Measurements from ENCODE around the gene TAF15. TPM values are rescaled to one million over a fixed set of nuclear protein-coding genes. Genes with fewer than 3 reads are reported as not detected.

Gene TAF15
- polyA plus RNA-seq, 1 donor (not counting 4 experiments of a cell fraction or from before 2014, with no cell fraction given), result 101 TPM

DNA sequence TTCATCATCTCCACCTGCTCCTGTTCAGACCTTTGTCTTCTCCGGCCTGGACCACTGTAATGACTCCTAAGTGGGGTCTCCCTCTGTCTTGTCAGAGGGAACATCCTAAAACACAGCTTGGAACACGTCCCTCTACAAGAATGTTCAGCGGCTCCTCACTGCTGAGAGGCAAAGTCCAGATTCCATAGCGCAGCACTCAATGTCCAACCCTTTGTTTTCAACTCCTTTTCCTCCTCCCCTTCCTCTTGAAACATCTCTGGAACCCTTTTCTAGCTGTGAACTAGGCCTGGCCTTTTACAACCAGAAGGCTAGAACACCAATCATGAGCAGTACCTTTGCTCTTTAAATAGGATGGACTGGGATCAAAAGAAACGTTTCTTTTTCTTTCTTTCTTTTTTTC, 47.7 kb upstream of the TAF15 start:
- DNase-seq (ENCODE audit: low read depth, low spot score), result no peak
- H3K9me1 ChIP-seq (ENCODE audit: control insufficient read depth, extremely low read depth, insufficient read depth, low read length), result no peaks in the 10 kb centered on the region
- no peak for FAIRE-seq
- no peak overlapping the region for H2AFZ ChIP-seq (ENCODE audit: control insufficient read depth, low read length)
- H4K20me1 ChIP-seq (ENCODE audit: control insufficient read depth, extremely low read depth, insufficient read depth, low read length), result no peaks in the 10 kb centered on the region
- no peak overlapping the region for H3K27ac ChIP-seq (ENCODE audit: control insufficient read depth, insufficient read depth, low read length)
- H3K4me1 ChIP-seq (ENCODE audit: control insufficient read depth, extremely low read depth, insufficient read depth, low read length), result peaks cover 6% of the 10 kb centered on the region
- H3K36me3 ChIP-seq (ENCODE audit: control insufficient read depth in 2 of 2, extremely low read depth in 1 of 2, insufficient read depth in 2 of 2, low read length in 2 of 2), result no peaks in the 10 kb centered on the region
- no peak overlapping the region for H3K9ac ChIP-seq (ENCODE audit: control insufficient read depth, extremely low read depth, insufficient read depth, low read length)
- no peak overlapping the region for H3K4me3 ChIP-seq (ENCODE audit: control insufficient read depth in 2 of 3, extremely low read depth in 1 of 3, insufficient read depth in 2 of 3, low read depth in 1 of 3, low read length in 3 of 3)
- H3K9me3 ChIP-seq (ENCODE audit: control insufficient read depth, low read depth, low read length), result no peaks in the 10 kb centered on the region
- H3K27me3 ChIP-seq (ENCODE audit: control insufficient read depth, extremely low read depth, insufficient read depth, low read length), result no peaks in the 10 kb centered on the region
- TF ChIP-seq, protein P1, sequence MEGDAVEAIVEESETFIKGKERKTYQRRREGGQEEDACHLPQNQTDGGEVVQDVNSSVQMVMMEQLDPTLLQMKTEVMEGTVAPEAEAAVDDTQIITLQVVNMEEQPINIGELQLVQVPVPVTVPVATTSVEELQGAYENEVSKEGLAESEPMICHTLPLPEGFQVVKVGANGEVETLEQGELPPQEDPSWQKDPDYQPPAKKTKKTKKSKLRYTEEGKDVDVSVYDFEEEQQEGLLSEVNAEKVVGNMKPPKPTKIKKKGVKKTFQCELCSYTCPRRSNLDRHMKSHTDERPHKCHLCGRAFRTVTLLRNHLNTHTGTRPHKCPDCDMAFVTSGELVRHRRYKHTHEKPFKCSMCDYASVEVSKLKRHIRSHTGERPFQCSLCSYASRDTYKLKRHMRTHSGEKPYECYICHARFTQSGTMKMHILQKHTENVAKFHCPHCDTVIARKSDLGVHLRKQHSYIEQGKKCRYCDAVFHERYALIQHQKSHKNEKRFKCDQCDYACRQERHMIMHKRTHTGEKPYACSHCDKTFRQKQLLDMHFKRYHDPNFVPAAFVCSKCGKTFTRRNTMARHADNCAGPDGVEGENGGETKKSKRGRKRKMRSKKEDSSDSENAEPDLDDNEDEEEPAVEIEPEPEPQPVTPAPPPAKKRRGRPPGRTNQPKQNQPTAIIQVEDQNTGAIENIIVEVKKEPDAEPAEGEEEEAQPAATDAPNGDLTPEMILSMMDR (optimal IDR thresholded peaks at IDR 0.05 in 1 of 3, IDR thresholded peaks at IDR 0.05 in 1 of 3, conservative IDR thresholded peaks at IDR 0.05 in 1 of 3; ENCODE audit: extremely low read depth in 1 of 3, insufficient read depth in 2 of 3, low read length in 3 of 3), result no peak
- TF ChIP-seq EZH2 (IDR thresholded peaks at IDR 0.05; ENCODE audit: low read length), result no peak
- dilution Hi-C loops (cut with MboI; ENCODE audit: extremely low pct_ligation_motif_present, low sequenced_read_pairs), result no loop called here
- no peaks in the 10 kb centered on the region for H3K79me2 ChIP-seq (ENCODE audit: control insufficient read depth, insufficient read depth, low read length)
- no peak overlapping the region for H3K4me2 ChIP-seq (ENCODE audit: control insufficient read depth, extremely low read depth, insufficient read depth, low read depth, low read length)

DNA sequence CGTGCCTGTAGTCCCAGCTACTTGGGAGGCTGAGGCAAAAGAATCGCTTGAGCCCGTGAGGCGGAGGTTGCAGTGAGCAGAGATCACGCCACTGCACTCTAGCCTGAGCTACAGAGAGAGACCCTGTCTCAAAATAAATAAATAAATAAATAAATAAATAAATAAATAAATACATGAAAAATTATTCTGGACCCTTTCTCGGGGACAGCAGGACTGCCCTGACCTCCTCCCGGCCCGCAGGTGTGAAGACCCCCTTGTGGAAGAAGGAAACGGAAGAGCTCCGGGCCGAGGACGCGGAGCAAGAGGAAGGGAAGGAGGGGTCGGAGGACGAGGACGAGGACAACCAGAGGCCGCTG, 45.5 kb upstream of the TAF15 start:
- Histone ChIP-seq H3K9ac (ENCODE audit: control insufficient read depth, extremely low read depth, insufficient read depth, low read length) (peak overlapping the region; percentile 22), H3K36me3 (ENCODE audit: control insufficient read depth in 2 of 2, extremely low read depth in 1 of 2, insufficient read depth in 2 of 2, low read length in 2 of 2) (no peaks in the 10 kb centered on the region), H3K4me3 (ENCODE audit: control insufficient read depth in 2 of 3, extremely low read depth in 1 of 3, insufficient read depth in 2 of 3, low read depth in 1 of 3, low read length in 3 of 3) (peak overlapping the region; percentile 30 to 51 (median 48)), H3K4me2 (ENCODE audit: control insufficient read depth, extremely low read depth, insufficient read depth, low read depth, low read length) (peak overlapping the region; percentile 89), H3K9me1 (ENCODE audit: control insufficient read depth, extremely low read depth, insufficient read depth, low read length) (no peaks in the 10 kb centered on the region), H3K27me3 (ENCODE audit: control insufficient read depth, extremely low read depth, insufficient read depth, low read length) (no peaks in the 10 kb centered on the region), H3K27ac (ENCODE audit: control insufficient read depth, insufficient read depth, low read length) (no peak overlapping the region), H3K79me2 (ENCODE audit: control insufficient read depth, insufficient read depth, low read length) (no peaks in the 10 kb centered on the region), H3K4me1 (ENCODE audit: control insufficient read depth, extremely low read depth, insufficient read depth, low read length) (peaks cover 6% of the 10 kb centered on the region), H2AFZ (ENCODE audit: control insufficient read depth, low read length) (peak overlapping the region; percentile 80), H4K20me1 (ENCODE audit: control insufficient read depth, extremely low read depth, insufficient read depth, low read length) (no peaks in the 10 kb centered on the region), H3K9me3 (ENCODE audit: control insufficient read depth, low read depth, low read length) (no peaks in the 10 kb centered on the region)
- DNase-seq (ENCODE audit: low read depth, low spot score), result no peak
- dilution Hi-C loops (cut with MboI; ENCODE audit: extremely low pct_ligation_motif_present, low sequenced_read_pairs), result no loop called here
- TF ChIP-seq EZH2 (IDR thresholded peaks at IDR 0.05; ENCODE audit: low read length), result no peak
- TF ChIP-seq, protein P1 (optimal IDR thresholded peaks at IDR 0.05 in 1 of 3, IDR thresholded peaks at IDR 0.05 in 1 of 3, conservative IDR thresholded peaks at IDR 0.05 in 1 of 3; ENCODE audit: extremely low read depth in 1 of 3, insufficient read depth in 2 of 3, low read length in 3 of 3), result no peak
- FAIRE-seq, result no peak

Data from keratinocyte (primary cell).